HG03442 (cell line): ENCODE data around the gene SPIN2A.
"Not testable (repeated sequence)": the region's sequence is repeated elsewhere in the genome, so short reads cannot be mapped to it uniquely, and the experiment has no call there.

Source experiments
- ATAC-seq: cut with Tn5 transposase; IDR thresholded peaks from one replicate; pipeline ENCODE4 v1.9.1; 2021; ENCODE audit warnings: mild to moderate bottlenecking, moderate library complexity; ENCODE audit not compliant: unreplicated experiment

The SPIN2A gene

GRCh38 chrX:57137073-57137472 is at the start of gene SPIN2A:
Gene SPIN2A, minus strand, starts transcription at chrX:57137397. Its CDS starts 800 bp downstream, at chrX:57136597.
- not testable (repeated sequence) for ATAC-seq

GRCh38 chrX:57178605-57179004 is 41.4 kb upstream of the SPIN2A start:
- no peak for ATAC-seq

- no peak for ATAC-seq
Observed at GRCh38 chrX:57177070-57177469, 39.9 kb upstream of the SPIN2A start.

DNA sequence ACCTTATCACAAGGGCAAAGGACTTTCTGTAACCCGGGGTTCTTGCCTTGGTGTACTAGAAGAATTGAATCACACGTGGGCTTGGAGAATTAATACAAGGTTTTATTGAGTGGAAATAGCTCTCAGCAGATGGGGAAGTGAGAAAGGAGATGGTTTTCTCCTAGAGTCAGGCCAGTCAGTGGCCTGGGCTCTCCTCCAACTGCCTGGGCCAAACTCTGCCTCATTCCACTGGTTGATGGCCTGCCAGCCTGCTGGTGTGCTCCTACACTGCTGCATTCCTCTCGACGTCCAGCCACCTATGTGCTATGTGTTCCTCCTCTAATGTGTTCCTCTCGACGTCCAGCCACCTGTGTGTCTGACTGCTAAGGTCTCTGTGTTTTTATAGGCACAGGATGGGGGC is 35.3 kb upstream of the SPIN2A start:
- no peak for ATAC-seq

GRCh38 chrX:57156397-57157049 is 19.3 kb upstream of the SPIN2A start:
- no peak for ATAC-seq

- no peak for ATAC-seq
Observed at GRCh38 chrX:57155171-57155570, 18.0 kb upstream of the SPIN2A start.

DNA sequence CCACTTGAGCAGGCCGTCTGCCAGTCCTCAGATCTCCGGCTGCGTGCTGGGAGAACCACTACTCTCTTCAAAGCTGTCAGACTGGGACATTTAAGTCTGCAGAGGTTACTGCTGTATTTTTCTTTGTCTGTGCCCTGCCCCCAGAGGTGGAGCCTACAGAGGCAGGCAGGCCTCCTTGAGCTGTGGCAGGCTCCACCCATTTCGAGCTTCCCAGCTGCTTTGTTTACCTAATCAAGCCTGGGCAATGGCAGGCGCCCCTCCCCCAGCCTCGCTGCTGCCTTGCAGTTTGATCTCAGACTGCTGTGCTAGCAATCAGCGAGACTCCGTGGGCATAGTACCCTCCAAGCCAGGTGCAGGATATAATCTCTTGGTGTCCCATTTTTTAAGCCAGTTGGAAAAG is 15.0 kb upstream of the SPIN2A start:
- not testable (repeated sequence) for ATAC-seq

DNA sequence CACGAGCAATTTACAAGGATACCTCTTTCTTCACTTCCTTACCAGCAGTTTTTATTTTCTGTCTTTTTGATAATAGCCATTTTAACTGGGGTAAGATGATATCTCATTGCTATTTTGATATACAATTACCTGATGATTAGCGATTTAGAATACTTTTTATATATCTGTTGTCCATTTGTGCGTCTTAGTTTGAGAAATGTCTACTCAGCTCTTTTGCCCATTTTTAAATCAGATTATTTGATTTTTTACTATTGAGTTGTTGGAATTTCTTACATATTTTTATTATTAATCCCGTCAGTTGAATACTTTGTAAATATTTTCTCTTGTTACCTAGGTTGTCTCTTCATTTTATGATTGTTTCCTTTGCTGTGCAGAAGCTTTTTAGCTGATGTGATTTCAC is 1.5 kb upstream of the SPIN2A start:
- no peak for ATAC-seq

GRCh38 chrX:57137501-57137900 is 304 bp upstream of the SPIN2A start:
- no peak for ATAC-seq

GRCh38 chrX:57136589-57136988 is 608 bp downstream of the SPIN2A start:
- ATAC-seq, result not testable (repeated sequence)

DNA sequence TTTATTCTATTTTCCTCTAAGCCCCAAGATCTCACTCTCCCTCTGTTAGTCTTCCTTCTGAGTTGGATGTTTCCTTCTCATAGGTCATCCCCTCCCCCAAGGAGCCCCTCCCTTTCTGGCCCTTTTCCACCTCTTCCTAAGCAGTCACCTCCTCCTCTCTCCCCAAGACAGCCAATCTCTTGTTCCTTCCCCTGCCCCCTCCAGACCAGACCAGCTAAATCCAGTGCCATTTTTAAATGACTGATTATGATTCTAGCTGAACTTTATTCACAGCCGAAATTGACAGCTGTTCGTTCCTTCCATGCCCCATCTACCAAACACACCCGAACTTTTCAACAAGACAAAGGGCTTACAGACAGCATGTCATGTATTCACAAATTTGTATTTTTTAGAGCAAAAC is 1.9 kb downstream of the SPIN2A start:
- ATAC-seq, result no peak

DNA sequence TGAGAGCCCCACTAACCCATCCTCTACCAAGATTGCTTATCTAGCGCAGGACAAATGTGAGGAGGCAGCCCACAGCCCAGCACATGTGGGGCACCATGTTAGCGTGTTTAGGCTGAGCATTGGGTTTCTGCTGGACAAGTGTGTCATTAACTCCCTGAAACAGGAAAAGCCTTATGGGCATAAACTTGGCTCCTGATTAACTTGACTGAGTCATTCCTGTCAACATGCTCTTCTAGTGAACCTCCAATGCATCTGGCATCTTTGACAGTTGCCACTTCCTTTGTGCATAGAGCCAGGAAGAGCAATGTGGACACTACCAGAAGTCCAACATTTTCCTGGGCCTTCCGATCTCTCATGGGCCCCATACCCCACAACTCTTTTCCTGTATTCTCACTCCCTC is 2.5 kb downstream of the SPIN2A start:
- ATAC-seq, result no peak

DNA sequence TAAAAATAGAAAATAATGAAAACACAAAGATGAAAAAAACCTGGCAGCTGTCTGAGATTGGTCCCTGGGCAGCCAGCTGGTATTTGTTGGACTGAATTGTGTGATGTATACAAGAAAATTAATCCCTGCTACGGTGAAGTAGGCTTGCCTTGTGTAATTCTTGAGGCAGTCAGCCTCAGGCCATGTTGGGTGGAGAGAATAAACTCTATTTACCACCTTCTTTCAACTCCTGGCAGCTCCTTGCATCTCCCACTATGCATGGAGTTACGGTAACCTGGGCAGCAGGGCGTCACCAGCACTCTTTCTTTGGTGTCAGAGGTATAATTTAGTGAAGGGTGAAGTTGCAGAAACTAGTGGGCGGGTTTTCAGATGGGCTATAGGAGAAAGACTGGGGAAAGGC is 3.5 kb downstream of the SPIN2A start:
- ATAC-seq, result no peak

DNA sequence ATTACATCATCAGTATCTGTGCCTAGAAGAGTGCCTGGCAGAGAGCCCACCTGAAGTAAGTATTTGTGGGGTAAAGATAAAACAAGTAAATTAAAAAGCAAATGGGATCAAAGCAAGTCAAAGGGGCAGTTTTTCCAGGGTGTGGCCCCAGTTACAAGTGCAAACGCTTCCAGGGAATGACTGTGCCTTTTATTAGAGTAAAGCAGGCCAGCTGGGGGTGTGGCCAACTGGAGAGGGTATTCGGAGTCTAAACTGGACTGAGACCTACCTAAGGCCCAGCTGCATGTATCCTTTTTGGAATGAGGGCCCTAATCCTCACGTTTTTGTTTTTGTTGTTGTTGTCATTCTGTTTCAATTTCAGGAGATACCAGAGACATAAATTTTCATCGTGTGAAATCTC is 3.9 kb downstream of the SPIN2A start:
- ATAC-seq, result not testable (repeated sequence)

- no peak for ATAC-seq
Observed at GRCh38 chrX:57132046-57132445, 5.2 kb downstream of the SPIN2A start.

- no peak for ATAC-seq
Observed at GRCh38 chrX:57121816-57122215, 15.4 kb downstream of the SPIN2A start.

- peak; percentile 99 for ATAC-seq
Observed at GRCh38 chrX:57121162-57121755, 15.9 kb downstream of the SPIN2A start, which contains the start of gene SPIN2B. Gene SPIN2B, minus strand, starts transcription at chrX:57121548.

DNA sequence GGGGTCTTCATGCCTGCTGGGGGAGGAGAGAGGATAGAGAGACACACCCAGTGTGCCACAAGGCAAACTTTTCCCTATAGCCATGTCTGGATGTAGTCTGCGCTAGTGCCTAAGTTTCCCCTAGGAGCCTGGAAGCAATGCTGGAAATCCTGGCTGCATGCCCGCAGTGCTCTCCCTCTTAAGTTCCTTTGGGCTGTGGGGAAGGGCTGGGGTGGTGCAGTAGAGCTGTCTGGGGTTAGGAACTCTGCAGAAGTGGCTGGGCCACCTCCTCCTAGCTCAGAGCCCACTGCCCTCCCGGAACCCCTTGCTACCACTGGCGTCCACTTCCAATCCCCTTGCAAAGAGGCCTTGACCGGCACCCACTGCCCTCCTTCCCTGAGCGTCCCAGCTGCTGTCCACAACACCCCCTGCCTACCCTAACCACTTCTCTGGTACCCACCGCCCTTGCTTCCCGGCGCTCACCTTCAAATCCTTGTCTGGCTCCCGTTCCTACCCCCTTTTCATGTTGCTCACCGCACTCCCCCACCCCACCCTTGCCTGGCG is 16.5 kb downstream of the SPIN2A start:
- ATAC-seq, result not testable (repeated sequence)

DNA sequence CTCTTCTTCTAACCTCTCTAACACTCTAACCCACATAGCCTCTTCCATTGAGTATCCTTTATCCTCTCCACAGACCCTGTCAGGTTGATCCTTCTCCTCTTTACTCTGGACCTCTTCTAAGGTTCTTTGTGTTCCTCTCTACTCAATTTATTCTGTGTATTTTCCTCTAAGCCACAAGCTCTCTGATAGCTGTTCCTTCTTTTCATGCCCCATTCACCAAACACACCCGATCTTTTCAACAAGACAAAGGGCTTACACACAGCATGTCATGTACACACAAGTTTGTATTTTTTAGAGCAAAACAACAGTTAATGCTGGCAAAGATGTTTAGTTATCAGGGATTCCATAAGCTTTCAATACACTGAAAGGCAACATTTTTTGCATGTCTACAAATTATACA is 17.8 kb downstream of the SPIN2A start:
- ATAC-seq, result no peak

GRCh38 chrX:57117566-57117965 is 19.6 kb downstream of the SPIN2A start:
- ATAC-seq, result not testable (repeated sequence)

- ATAC-seq, result no peak
Observed at GRCh38 chrX:57104921-57105398, 32.2 kb downstream of the SPIN2A start.

DNA sequence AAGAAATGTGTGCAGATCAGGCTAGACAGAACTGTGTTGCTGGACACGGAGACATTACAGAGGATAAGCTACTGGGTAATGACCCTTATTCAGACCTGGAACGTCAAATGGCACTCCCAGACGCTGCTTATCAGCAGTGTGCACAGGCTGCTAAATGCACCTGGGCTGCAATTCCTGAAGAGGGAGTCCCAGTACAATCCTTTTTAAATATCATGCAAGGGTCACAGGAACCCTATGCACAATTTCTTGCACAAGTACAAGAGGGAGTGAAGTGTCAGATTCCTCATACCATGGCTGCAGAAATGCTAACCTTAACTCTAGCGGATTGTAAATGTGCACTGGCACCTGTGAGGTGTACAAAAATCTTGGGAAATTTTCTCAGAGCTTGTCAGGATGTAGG is 32.8 kb downstream of the SPIN2A start:
- no peak for ATAC-seq
